GM13976 (cell line): ENCODE data around the gene ZSCAN12.
"Not testable (repeated sequence)": the region's sequence is repeated elsewhere in the genome, so short reads cannot be mapped to it uniquely, and the experiment has no call there.

Source experiments
- DNase-seq: peaks from one replicate; pipeline ENCODE4 v3.0.0; 2012; ENCODE audit warnings: low spot score
- in situ Hi-C: fragments of 300-500 bp; cut with MboI; formaldehyde crosslinking; loops from one replicate; pipeline ENCODE4 v1.12.0; 2022; ENCODE audit warnings: low sequenced_read_pairs, mixed read lengths, inconsistent platforms; ENCODE audit not compliant: unreplicated experiment
- TF ChIP-seq, protein P1 (sequence below): IDR thresholded peaks from 2 replicates; pipeline ENCODE4 v1.5.1; 2012; ENCODE audit warnings: borderline replicate concordance, mild to moderate bottlenecking; ENCODE audit not compliant: insufficient read depth; ENCODE audit errors: extremely low read depth, missing control alignments, control extremely low read depth

The ZSCAN12 gene

DNA sequence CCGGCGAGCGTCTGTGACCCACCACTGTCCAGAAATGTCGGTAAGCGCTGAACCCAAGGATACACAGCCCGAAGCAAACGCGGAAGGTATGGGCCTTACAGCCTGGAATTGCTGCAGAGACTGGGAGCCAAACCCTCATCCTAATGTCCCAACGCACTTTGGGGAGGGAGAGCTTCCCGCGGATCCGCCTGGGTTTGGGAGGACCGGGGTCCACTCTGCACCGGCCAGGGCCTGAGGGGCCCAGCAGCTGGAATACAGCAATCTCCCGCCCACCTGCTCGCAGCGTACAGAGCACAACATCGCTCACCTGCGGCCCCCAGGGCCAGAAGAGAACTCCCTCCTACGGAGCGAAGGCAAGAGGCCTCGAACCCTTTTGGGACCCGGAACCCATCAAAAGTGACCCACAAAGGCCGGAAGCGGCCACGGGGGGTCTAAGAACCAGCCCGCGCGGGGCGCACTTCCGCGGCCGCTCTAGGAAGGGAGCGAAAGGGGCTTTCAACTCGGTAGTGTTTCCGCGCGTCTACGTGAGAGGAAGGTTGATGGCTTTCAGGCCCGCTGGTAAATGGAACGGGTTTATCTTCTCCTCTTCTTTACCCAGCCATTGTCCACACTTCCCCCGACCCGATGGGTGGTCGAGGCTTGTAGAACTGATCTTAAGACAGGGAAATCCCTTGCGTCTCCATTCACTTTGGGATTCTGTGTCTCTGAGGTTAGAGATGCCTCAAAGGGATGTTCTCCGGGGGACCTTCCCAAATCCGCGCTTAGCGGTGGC is at the start of gene ZSCAN12:
TSS of gene ZSCAN12 (minus strand) at position 398 of the 772 bp plus-strand sequence. CDS start 1,342 bp downstream, outside the sequence.
- TF ChIP-seq, protein P1, sequence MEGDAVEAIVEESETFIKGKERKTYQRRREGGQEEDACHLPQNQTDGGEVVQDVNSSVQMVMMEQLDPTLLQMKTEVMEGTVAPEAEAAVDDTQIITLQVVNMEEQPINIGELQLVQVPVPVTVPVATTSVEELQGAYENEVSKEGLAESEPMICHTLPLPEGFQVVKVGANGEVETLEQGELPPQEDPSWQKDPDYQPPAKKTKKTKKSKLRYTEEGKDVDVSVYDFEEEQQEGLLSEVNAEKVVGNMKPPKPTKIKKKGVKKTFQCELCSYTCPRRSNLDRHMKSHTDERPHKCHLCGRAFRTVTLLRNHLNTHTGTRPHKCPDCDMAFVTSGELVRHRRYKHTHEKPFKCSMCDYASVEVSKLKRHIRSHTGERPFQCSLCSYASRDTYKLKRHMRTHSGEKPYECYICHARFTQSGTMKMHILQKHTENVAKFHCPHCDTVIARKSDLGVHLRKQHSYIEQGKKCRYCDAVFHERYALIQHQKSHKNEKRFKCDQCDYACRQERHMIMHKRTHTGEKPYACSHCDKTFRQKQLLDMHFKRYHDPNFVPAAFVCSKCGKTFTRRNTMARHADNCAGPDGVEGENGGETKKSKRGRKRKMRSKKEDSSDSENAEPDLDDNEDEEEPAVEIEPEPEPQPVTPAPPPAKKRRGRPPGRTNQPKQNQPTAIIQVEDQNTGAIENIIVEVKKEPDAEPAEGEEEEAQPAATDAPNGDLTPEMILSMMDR = peak; percentile 57
- in situ Hi-C loops = no loop called here
- peak; percentile 86 for DNase-seq

DNA sequence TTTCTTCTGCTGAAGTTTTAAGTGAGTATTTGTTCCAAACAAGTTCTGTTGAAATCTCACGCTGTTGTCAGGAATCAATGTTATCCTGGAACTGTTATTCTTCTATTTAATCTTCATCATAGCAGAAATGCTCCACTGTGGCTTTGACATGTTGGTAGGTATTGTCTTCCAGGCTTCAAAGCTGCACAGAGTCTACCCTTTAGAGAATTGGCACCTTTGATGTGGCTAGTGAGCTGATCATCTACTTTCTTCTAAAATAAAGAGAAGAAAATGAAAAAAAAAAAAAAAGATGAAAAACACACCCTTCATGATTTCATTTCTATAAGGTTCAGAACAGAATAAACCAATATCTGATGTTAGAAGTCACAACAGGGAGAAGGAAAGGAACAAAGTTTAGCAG is 49.5 kb upstream of the ZSCAN12 start:
- in situ Hi-C loops = no loop called here
- TF ChIP-seq, protein P1 = no peak
- no peak for DNase-seq

DNA sequence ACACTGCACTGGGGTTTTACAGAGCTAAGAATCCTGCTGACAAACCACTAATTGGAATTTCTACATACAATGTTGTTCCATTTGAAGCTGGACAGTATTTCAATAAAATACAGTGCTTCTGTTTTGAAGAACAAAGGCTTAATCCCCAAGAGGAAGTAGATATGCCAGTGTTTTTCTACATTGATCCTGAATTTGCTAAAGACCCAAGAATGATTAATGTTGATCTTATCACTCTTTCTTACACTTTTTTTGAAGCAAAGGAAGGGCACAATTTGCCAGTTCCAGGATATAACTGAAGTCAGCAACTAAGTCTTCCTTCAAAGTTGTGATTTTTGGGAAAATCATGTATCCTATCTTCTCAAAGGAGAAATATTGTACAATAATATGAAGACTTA is 48.0 kb upstream of the ZSCAN12 start:
- DNase-seq, in situ Hi-C loops: not testable (repeated sequence)

DNA sequence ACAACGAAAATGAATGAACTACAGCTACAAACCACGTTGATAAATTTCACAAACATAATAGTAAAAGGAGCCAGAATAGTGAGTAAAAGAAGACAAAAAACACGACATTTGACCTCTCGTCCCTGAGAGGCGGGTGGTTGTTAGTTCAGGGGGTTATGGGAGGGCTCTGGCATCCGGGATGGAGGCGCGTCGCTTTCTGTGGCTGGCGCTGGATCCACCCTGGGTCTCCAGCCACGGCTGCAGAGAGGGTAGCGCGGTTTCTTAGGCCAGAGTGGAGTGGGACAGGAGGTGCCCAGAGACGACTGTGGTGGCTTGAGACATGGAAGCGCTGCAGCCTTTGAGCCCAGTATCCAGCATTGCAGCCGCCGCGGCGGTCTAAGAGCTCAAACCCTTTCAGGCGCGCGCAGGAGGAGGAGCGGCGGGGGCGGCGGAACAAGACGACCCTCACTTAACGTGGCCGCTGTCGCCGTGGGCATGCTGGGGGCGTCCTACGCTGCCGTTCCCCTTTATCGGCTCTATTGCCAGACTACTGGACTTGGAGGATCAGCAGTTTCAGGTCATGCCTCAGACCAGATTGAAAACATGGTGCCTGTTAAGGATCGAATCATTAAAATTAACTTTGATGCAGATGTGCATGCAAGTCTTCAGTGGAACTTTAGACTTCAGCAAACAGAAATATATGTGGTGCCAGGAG is 47.4 kb upstream of the ZSCAN12 start:
- no peak for DNase-seq
- in situ Hi-C loops = no loop called here
- TF ChIP-seq, protein P1 = no peak

DNA sequence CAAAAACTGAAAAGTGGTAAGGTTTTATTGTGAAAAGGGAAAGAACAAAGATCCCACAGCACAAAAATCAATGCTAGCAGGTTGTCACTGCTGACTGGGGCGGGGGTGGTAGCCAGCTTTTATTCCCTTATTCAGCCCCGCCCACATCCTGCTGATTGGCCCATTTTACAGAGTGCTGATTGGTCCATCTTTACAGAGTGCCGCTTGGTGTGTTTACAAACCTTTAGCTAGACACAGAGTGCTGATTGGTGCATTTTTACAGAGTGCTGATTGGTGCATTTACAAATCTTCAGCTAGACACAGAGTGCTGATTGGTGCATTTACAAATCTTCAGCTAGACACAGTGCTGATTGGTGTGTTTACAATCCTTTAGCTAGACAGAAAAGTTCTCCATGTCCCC is 45.2 kb upstream of the ZSCAN12 start:
- in situ Hi-C loops, DNase-seq: not testable (repeated sequence)

DNA sequence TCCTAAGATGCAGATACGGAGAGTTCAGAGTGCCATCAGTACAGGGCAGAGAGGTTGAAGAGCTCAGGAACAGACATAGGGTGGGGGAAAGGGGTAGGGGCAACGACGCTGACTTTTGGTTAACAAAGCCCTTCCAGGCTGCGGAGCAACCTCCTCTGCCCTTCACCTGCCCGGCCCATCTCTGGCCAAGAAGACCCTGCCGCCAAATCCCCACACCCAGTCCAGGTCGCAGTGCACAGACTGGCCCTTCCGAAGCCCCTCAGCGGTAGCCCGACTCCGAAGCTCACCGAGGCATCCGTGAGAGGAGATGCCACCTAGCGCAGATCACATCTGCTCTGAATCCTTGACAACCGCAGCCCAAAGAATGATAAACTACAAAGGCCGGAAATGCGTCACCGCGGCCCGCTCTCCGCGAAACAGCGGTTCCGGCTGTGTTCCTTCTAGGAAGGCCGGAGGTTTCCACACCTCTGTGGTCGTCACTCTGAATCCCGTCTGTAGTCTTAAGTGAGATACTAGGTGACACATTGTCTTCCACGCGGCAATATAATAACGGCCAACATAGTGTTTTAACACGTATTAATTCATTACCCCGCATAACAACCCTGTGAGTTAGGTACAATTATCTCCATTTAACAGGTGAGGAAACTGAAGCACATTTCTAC is 43.7 kb upstream of the ZSCAN12 start, which contains the start of gene ZSCAN23:
TSS of gene ZSCAN23 (minus strand) at position 380 of the 662 bp plus-strand sequence. CDS start 7,225 bp downstream, outside the sequence.
- DNase-seq = peak; percentile 69
- TF ChIP-seq, protein P1 = no peak
- in situ Hi-C loops = no loop called here

DNA sequence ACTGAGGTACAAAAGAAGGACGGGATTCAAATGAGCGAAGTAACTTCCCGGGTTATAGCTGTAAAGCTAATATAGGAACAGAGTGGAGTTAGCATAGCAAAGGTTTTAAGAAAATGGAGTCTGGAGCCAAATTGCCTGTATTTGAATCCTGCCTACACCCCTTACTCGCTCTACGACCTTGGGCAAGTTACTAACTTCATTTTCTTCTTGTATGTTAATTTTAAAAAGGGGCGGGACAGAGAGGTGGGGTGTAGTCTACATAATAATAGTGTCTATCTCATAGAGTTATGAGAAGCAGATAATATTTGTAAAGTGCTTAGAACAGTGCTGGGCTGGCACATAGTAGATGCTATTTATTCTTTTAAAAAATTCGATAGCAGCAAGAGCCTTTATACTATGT is 43.0 kb upstream of the ZSCAN12 start:
- TF ChIP-seq, protein P1 = no peak
- DNase-seq = no peak
- in situ Hi-C loops = no loop called here
